ENCODE results near the gene HLF.

GRCh38 chr17:55294042-55294751 is 29.4 kb downstream of the HLF start:
- TF ChIP-seq EP300 (IDR thresholded peaks at IDR 0.05): no peak
- no peak for TF ChIP-seq CTCF (IDR thresholded peaks at IDR 0.05)
- TF ChIP-seq POLR2A (IDR thresholded peaks at IDR 0.05): no peak

Measured in ovary (tissue), 3 donors.